B cell (primary cell): Measurements from ENCODE around the gene MRPL10. TPM values are rescaled to one million over a fixed set of nuclear protein-coding genes. Genes with fewer than 3 reads are reported as not detected.

Source experiments
- ATAC-seq: fragments of 200-7000 bp; cut with Tn5 transposase; one replicate; pipeline ENCODE4 v1.10.0; 2021; ENCODE audit warnings: low read depth, mild to moderate bottlenecking, moderate number of reproducible peaks, moderate library complexity
- CTCF ChIA-PET: fragments of 350-600 bp; sonication (Branson Sonifier 250); formaldehyde crosslinking; loops from one replicate; lab custom pipeline; 2021; ENCODE audit warnings: antibody characterized with exemption, inconsistent platforms; lab: Charles Lee
- POLR2A ChIA-PET: fragments of 350-600 bp; sonication (Branson Sonifier 250); formaldehyde crosslinking; loops from one replicate; lab custom pipeline; 2021; ENCODE audit warnings: antibody characterized with exemption; lab: Charles Lee
- DNase-seq: peaks from one replicate; pipeline ENCODE4 v3.0.0; 2013
- H2AFZ ChIP-seq: 2 replicates; pipeline ENCODE4 v1.6.1; 2012; ENCODE audit warnings: mild to moderate bottlenecking, low read depth, low read length; ENCODE audit not compliant: insufficient read depth, poor library complexity, severe bottlenecking
- H3K27ac ChIP-seq, 2 donors: 1 replicate in 1 of 2; 2 replicates in 1 of 2; pipeline ENCODE4 v1.5.1; 2012 to 2013; ENCODE audit warnings: low read length in 2 of 2, mild to moderate bottlenecking in 2 of 2, moderate library complexity in 1 of 2
- H3K27me3 ChIP-seq, 4 experiments: fragments of 200-600 bp in 1 of 4; sonication (generic) in 1 of 4; replicated peaks in 1 of 4; 1 replicate in 2 of 4; 2 replicates in 2 of 4; pipeline versions ENCODE4 v1.6.1 to v1.7.0; 2013 to 2016; ENCODE audit warnings: low read length in 3 of 4, mild to moderate bottlenecking in 2 of 4, mixed read lengths in 1 of 4, moderate library complexity in 1 of 4; ENCODE audit not compliant: insufficient read depth in 4 of 4, control insufficient read depth in 3 of 4; ENCODE audit errors: control extremely low read depth in 1 of 4
- H3K36me3 ChIP-seq, 2 experiments: replicated peaks in 1 of 2; 1 replicate in 1 of 2; 2 replicates in 1 of 2; pipeline versions ENCODE4 v1.6.1 to v1.7.1; 2013; ENCODE audit warnings: low read length in 1 of 2; ENCODE audit not compliant: insufficient read depth in 2 of 2, control insufficient read depth in 1 of 2; ENCODE audit errors: control extremely low read depth in 1 of 2, extremely low read depth in 1 of 2
- H3K4me1 ChIP-seq, 2 donors: fragments of 200-600 bp in 1 of 2; sonication (generic) in 1 of 2; 1 replicate in 1 of 2; 2 replicates in 1 of 2; pipeline versions ENCODE4 v1.5.1 to v1.6.1; 2013 to 2017; ENCODE audit warnings: low read length in 2 of 2; ENCODE audit not compliant: control insufficient read depth in 2 of 2, insufficient read depth in 2 of 2
- H3K4me2 ChIP-seq: replicated peaks from 2 replicates; pipeline ENCODE3; 2012; ENCODE audit warnings: mild to moderate bottlenecking, low read depth, low read length; ENCODE audit not compliant: poor library complexity, severe bottlenecking
- H3K4me3 ChIP-seq, 5 experiments: fragments of 200-600 bp in 1 of 5; sonication (generic) in 1 of 5; 1 replicate in 3 of 5; 2 replicates in 2 of 5; pipeline versions ENCODE4 v1.5.1 to v1.7.0; 2011 to 2016; ENCODE audit warnings: low read length in 4 of 5, mild to moderate bottlenecking in 4 of 5, low read depth in 2 of 5, control low read depth in 1 of 5, moderate library complexity in 1 of 5; ENCODE audit not compliant: insufficient read depth in 1 of 5; ENCODE audit errors: control extremely low read depth in 1 of 5, extremely low read depth in 1 of 5
- H3K79me2 ChIP-seq: fragments of 200-600 bp; sonication (generic); one replicate; pipeline ENCODE4 v1.6.0; 2016; ENCODE audit warnings: low read length; ENCODE audit not compliant: control insufficient read depth, insufficient read depth
- H3K9ac ChIP-seq: fragments of 200-600 bp; sonication (generic); 2 replicates; pipeline ENCODE4 v1.6.1; 2017; ENCODE audit warnings: mild to moderate bottlenecking, low read length, moderate library complexity
- H3K9me3 ChIP-seq, 3 donors: one replicate each; pipeline versions ENCODE4 v1.6.1 to v1.7.1; 2013; ENCODE audit warnings: low read length in 2 of 3; ENCODE audit not compliant: control insufficient read depth in 2 of 3, insufficient read depth in 1 of 3; ENCODE audit errors: control extremely low read depth in 1 of 3
- H4K20me1 ChIP-seq: 2 replicates; pipeline ENCODE4 v1.6.0; 2012; ENCODE audit warnings: mild to moderate bottlenecking, low read length; ENCODE audit not compliant: insufficient read depth, control insufficient read depth, poor library complexity, severe bottlenecking
- H3K27ac Mint-ChIP-seq: one replicate; pipeline ENCODE4 v1.8.0; 2021; ENCODE audit warnings: mixed read lengths
- H3K27me3 Mint-ChIP-seq: one replicate; pipeline ENCODE4 v1.8.0; 2021; ENCODE audit warnings: mixed read lengths
- H3K4me1 Mint-ChIP-seq: one replicate; pipeline ENCODE4 v1.8.0; 2021; ENCODE audit warnings: mixed read lengths
- H3K4me3 Mint-ChIP-seq: one replicate; pipeline ENCODE4 v1.8.0; 2021; ENCODE audit warnings: mixed read lengths
- H3K9me3 Mint-ChIP-seq: one replicate; pipeline ENCODE4 v1.8.0; 2022; ENCODE audit warnings: mixed read lengths; ENCODE audit not compliant: insufficient read depth
- CTCF ChIP-seq: fragments of 200-600 bp; IDR thresholded peaks from one replicate; pipeline ENCODE4 v1.8.0; 2022; ENCODE audit warnings: antibody characterized with exemption, mild to moderate bottlenecking
- EZH2 ChIP-seq: IDR thresholded peaks from 2 replicates; pipeline ENCODE4 v1.6.1; 2012; ENCODE audit warnings: borderline replicate concordance, low read depth, mild to moderate bottlenecking, moderate library complexity, low read length; ENCODE audit not compliant: insufficient read depth, poor library complexity, severe bottlenecking
- WGBS: methylation state at CpG from one replicate; pipeline ENCODE4 v1.1.5; 2013; ENCODE audit warnings: missing lambda C conversion rate; ENCODE audit not compliant: insufficient coverage; 5-methylcytosine and 5-hydroxymethylcytosine counted together
- intact Hi-C: fragments of 100-400 bp; cut with micrococcal nuclease; formaldehyde crosslinking; loops from one replicate; pipeline ENCODE4 v1.10.0; 2022
- polyA plus RNA-seq: library from polyadenylated mRNA; depleted of rRNA; stranded (reverse); fragments of >200 nt; gene quantifications from 2 replicates; pipeline ENCODE4 v1.2.3, GENCODE V29; 2012
- total RNA-seq, 2 donors: library from RNA; stranded (reverse); fragments of 120-200 nt in 1 of 2; gene quantifications; 1 replicate in 1 of 2; 2 replicates in 1 of 2; pipeline versions ENCODE4 v1.2.3 to v1.2.4, GENCODE V29; 2013 to 2022

Gene MRPL10
- total and polyA plus RNA-seq, 2 donors (not counting 1 experiment from before 2014, with no cell fraction given): 34.8 to 39.4 TPM

GRCh38 chr17:47873200-47874090 is 42.1 kb upstream of the MRPL10 start:
- no peak for ATAC-seq
- ChIA-PET CTCF (interaction anchor here (4.0 kb wide), 1 partner anchor 16 kb away, joined by 12 read pairs; no protein-coding TSS in a partner anchor), POLR2A (no interaction called here)
- no peak for DNase-seq
- TF ChIP-seq EZH2: no peak
- TF ChIP-seq CTCF: no peak
- no peaks in the 10 kb centered on the region for H4K20me1 ChIP-seq
- 92% methylated on average over 4 of the region's 4 CpGs for WGBS
- no peak overlapping the region for H3K27ac Mint-ChIP-seq
- intact Hi-C loops: no loop called here
- no peak overlapping the region for H3K9ac ChIP-seq
- peaks cover 8 to 9% of the 10 kb centered on the region in 2 donors for H3K4me1 ChIP-seq
- no peak overlapping the region for H3K27ac ChIP-seq
- no peak overlapping the region for H3K4me3 ChIP-seq
- H3K79me2 ChIP-seq: no peaks in the 10 kb centered on the region
- no peak overlapping the region for H2AFZ ChIP-seq
- peaks cover 5% of the 10 kb centered on the region for H3K4me1 Mint-ChIP-seq
- H3K4me3 Mint-ChIP-seq: no peak overlapping the region
- no peaks in the 10 kb centered on the region for H3K9me3 Mint-ChIP-seq
- no peaks in the 10 kb centered on the region for H3K9me3 ChIP-seq
- H3K27me3 Mint-ChIP-seq: peaks cover 55% of the 10 kb centered on the region
- H3K4me2 ChIP-seq: no peak overlapping the region
- peaks cover 0 to 71% (median 23%) of the 10 kb centered on the region in 4 experiments for H3K27me3 ChIP-seq
- no peaks in the 10 kb centered on the region for H3K36me3 ChIP-seq

GRCh38 chr17:47872651-47873161 is 41.4 kb upstream of the MRPL10 start:
- DNase-seq: no peak
- Histone ChIP-seq H3K27ac (no peak overlapping the region), H3K9ac (no peak overlapping the region), H3K4me3 (no peak overlapping the region), H3K79me2 (no peaks in the 10 kb centered on the region), H3K36me3 (no peaks in the 10 kb centered on the region), H3K4me1 (peaks cover 8 to 9% of the 10 kb centered on the region in 2 donors), H2AFZ (no peak overlapping the region), H3K9me3 (no peaks in the 10 kb centered on the region), H3K27me3 (peaks cover 0 to 66% (median 23%) of the 10 kb centered on the region in 4 experiments), H3K4me2 (peak overlapping the region; percentile 51), H4K20me1 (no peaks in the 10 kb centered on the region)
- Mint-ChIP-seq H3K4me3 (no peak overlapping the region), H3K27ac (no peak overlapping the region), H3K4me1 (peaks cover 5% of the 10 kb centered on the region), H3K9me3 (no peaks in the 10 kb centered on the region), H3K27me3 (peaks cover 55% of the 10 kb centered on the region)
- TF ChIP-seq CTCF (no peak), EZH2 (no peak)
- WGBS: 75% methylated on average over 14 of the region's 15 CpGs
- ATAC-seq: no peak
- intact Hi-C loops: no loop called here
- CTCF ChIA-PET: interaction anchor here (4.0 kb wide), 1 partner anchor 17 kb away, joined by 12 read pairs; no protein-coding TSS in a partner anchor
- POLR2A ChIA-PET: no interaction called here
